ENCODE results near the gene CDS2. TPM values are rescaled to one million over a fixed set of nuclear protein-coding genes. Genes with fewer than 3 reads are reported as not detected.
A peak's percentile ranks its signal among the peaks of the same experiment; 100 is the strongest.

Gene CDS2
- total RNA-seq, 6 experiments from 2014 or later = 13.7 to 42.3 (median 31.6) TPM

- H3K27me3 ChIP-seq = no peaks in the 10 kb centered on the region
- H3K36me3 ChIP-seq = no peaks in the 10 kb centered on the region
- no peak for TF ChIP-seq POLR2A (IDR thresholded peaks at IDR 0.05)
- TF ChIP-seq CTCF (IDR thresholded peaks at IDR 0.05) = no peak
- intact Hi-C loops (cut with DNase I) = no loop called here
- H3K9me3 ChIP-seq = no peaks in the 10 kb centered on the region
- H3K27ac ChIP-seq = peak overlapping the region in 2 of 3 donors; percentile 42 to 70
- H3K4me3 ChIP-seq = no peak overlapping the region
- H3K4me1 ChIP-seq = peaks cover 0 to 35% (median 9%) of the 10 kb centered on the region in 4 donors
- DNase-seq (no peak), ATAC-seq (peak in 2 of 4 donors; percentile 6 to 18)
- 70% methylated on average over 4 of the region's 4 CpGs for WGBS (ENCODE audit: insufficient coverage, low coverage, low lambda C conversion rate, missing lambda C conversion rate)
These were observed 9.3 kb downstream of the CDS2 start for GRCh38 chr20:5136096-5136495.

- Histone ChIP-seq H3K4me3 (no peak overlapping the region), H3K27ac (no peak overlapping the region), H3K36me3 (no peaks in the 10 kb centered on the region), H3K4me1 (peaks cover 0 to 64% (median 15%) of the 10 kb centered on the region in 4 donors), H3K9me3 (no peaks in the 10 kb centered on the region), H3K27me3 (no peaks in the 10 kb centered on the region)
- DNase-seq (no peak), ATAC-seq (no peak)
- TF ChIP-seq POLR2A (IDR thresholded peaks at IDR 0.05) (no peak), CTCF (IDR thresholded peaks at IDR 0.05) (no peak)
- intact Hi-C loops (cut with DNase I) = no loop called here
These were observed 13.4 kb downstream of the CDS2 start for GRCh38 chr20:5140195-5140594.

- no peaks in the 10 kb centered on the region for H3K36me3 ChIP-seq
- ATAC-seq (peak; percentile 58 to 70 (median 63)), DNase-seq (no peak)
- peaks cover 0 to 64% (median 17%) of the 10 kb centered on the region in 4 donors for H3K4me1 ChIP-seq
- 21% methylated on average over 2 of the region's 2 CpGs for WGBS (ENCODE audit: insufficient coverage, low coverage, low lambda C conversion rate, missing lambda C conversion rate)
- no peak for TF ChIP-seq CTCF (IDR thresholded peaks at IDR 0.05)
- TF ChIP-seq POLR2A (IDR thresholded peaks at IDR 0.05) = no peak
- H3K9me3 ChIP-seq = no peaks in the 10 kb centered on the region
- H3K27me3 ChIP-seq = no peaks in the 10 kb centered on the region
- H3K4me3 ChIP-seq = no peak overlapping the region
- peak overlapping the region in 2 of 3 donors; percentile 77 to 81 for H3K27ac ChIP-seq
- intact Hi-C loops (cut with DNase I) = no loop called here
These were observed 14.8 kb downstream of the CDS2 start for GRCh38 chr20:5141615-5142014.

- intact Hi-C loops (cut with DNase I) = no loop called here
- H3K27ac ChIP-seq = peak overlapping the region; percentile 53 to 81 (median 77)
- H3K4me1 ChIP-seq = peaks cover 0 to 84% (median 24%) of the 10 kb centered on the region in 4 donors
- no peak overlapping the region for H3K4me3 ChIP-seq
- no peak for TF ChIP-seq CTCF (IDR thresholded peaks at IDR 0.05)
- no peak for TF ChIP-seq POLR2A (IDR thresholded peaks at IDR 0.05)
- DNase-seq (no peak), ATAC-seq (no peak)
- no peaks in the 10 kb centered on the region for H3K27me3 ChIP-seq
- no peaks in the 10 kb centered on the region for H3K36me3 ChIP-seq
- 100% methylated on average over 2 of the region's 5 CpGs for WGBS (ENCODE audit: insufficient coverage, low coverage, low lambda C conversion rate, missing lambda C conversion rate)
- no peaks in the 10 kb centered on the region for H3K9me3 ChIP-seq
These were observed 17.0 kb downstream of the CDS2 start for GRCh38 chr20:5143851-5144250.
